Measurements from ENCODE around the gene GNAT1.

DNA sequence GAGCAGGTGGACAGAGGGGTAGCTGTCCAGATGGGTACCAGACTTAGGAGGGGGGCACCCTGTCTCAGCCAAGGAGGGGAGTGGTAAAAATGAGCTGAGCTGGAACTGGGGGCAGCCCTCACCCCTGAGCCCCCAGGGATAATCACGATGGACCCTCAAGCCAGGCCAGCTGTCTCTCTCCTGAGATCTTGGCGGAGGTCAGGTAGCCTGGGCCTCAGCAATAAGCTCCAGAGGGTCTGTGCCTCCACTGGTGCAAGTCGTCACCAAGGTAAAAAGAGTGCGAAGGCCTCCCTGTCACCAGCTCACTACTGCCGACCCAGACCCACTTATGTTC, 18.7 kb downstream of the GNAT1 start:
- TF ChIP-seq, protein P1, sequence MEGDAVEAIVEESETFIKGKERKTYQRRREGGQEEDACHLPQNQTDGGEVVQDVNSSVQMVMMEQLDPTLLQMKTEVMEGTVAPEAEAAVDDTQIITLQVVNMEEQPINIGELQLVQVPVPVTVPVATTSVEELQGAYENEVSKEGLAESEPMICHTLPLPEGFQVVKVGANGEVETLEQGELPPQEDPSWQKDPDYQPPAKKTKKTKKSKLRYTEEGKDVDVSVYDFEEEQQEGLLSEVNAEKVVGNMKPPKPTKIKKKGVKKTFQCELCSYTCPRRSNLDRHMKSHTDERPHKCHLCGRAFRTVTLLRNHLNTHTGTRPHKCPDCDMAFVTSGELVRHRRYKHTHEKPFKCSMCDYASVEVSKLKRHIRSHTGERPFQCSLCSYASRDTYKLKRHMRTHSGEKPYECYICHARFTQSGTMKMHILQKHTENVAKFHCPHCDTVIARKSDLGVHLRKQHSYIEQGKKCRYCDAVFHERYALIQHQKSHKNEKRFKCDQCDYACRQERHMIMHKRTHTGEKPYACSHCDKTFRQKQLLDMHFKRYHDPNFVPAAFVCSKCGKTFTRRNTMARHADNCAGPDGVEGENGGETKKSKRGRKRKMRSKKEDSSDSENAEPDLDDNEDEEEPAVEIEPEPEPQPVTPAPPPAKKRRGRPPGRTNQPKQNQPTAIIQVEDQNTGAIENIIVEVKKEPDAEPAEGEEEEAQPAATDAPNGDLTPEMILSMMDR (IDR thresholded peaks at IDR 0.05) = no peak
- TF ChIP-seq POLR2A (IDR thresholded peaks at IDR 0.05) = no peak
